ENCODE measurements around the gene NUDT6. TPM values are rescaled to one million over a fixed set of nuclear protein-coding genes. Genes with fewer than 3 reads are reported as not detected.
"Not testable (repeated sequence)": the region's sequence is repeated elsewhere in the genome, so short reads cannot be mapped to it uniquely, and the experiment has no call there.

NUDT6 gene
- polyA plus RNA-seq, 3 donors from 2014 or later = 1.7 to 3.4 (median 1.9) TPM

GRCh38 chr4:122854447-122855352 lies 67.7 kb downstream of the NUDT6 start:
- Mint-ChIP-seq H3K4me1 (no peaks in the 10 kb centered on the region), H3K36me3 (no peaks in the 10 kb centered on the region), H3K4me3 (no peak overlapping the region), H3K27ac (no peak overlapping the region), H3K9me3 (no peaks in the 10 kb centered on the region), H3K27me3 (ENCODE audit: low read depth in 3 of 3) (peaks cover 0 to 8% (median 4%) of the 10 kb centered on the region in 3 donors)
- no peak for DNase-seq

- Mint-ChIP-seq H3K4me3 (no peak overlapping the region), H3K4me1 (no peaks in the 10 kb centered on the region), H3K36me3 (no peaks in the 10 kb centered on the region), H3K27ac (no peak overlapping the region), H3K9me3 (no peaks in the 10 kb centered on the region), H3K27me3 (ENCODE audit: low read depth in 3 of 3) (peaks cover 0 to 5% (median 4%) of the 10 kb centered on the region in 3 donors)
- DNase-seq = no peak
Measured at GRCh38 chr4:122851568-122851967, 70.8 kb downstream of the NUDT6 start.

GRCh38 chr4:122849789-122850188 lies 72.6 kb downstream of the NUDT6 start:
- not testable (repeated sequence) for H3K27me3 Mint-ChIP-seq (ENCODE audit: low read depth in 3 of 3); DNase-seq; H3K36me3 Mint-ChIP-seq; H3K4me1 Mint-ChIP-seq; H3K4me3 Mint-ChIP-seq; H3K27ac Mint-ChIP-seq; H3K9me3 Mint-ChIP-seq

- Mint-ChIP-seq H3K4me1 (no peaks in the 10 kb centered on the region), H3K4me3 (no peak overlapping the region), H3K9me3 (no peaks in the 10 kb centered on the region), H3K27me3 (ENCODE audit: low read depth in 3 of 3) (peaks cover 4 to 7% (median 7%) of the 10 kb centered on the region in 3 donors), H3K27ac (no peak overlapping the region), H3K36me3 (no peaks in the 10 kb centered on the region)
- DNase-seq = no peak
Measured at GRCh38 chr4:122847931-122848330, 74.5 kb downstream of the NUDT6 start.

- no peak overlapping the region for H3K27ac Mint-ChIP-seq
Measured at GRCh38 chr4:122845760-122846159, 76.6 kb downstream of the NUDT6 start.

GRCh38 chr4:122845066-122845465 lies 77.3 kb downstream of the NUDT6 start:
- no peaks in the 10 kb centered on the region for H3K4me1 Mint-ChIP-seq

More at GRCh38 chr4:122845760-122846159, 76.6 kb downstream of the NUDT6 start:
- no peaks in the 10 kb centered on the region for H3K36me3 Mint-ChIP-seq
- DNase-seq = no peak
- H3K4me1 Mint-ChIP-seq = no peaks in the 10 kb centered on the region
- H3K27me3 Mint-ChIP-seq (ENCODE audit: low read depth in 3 of 3) = peaks cover 1 to 9% (median 3%) of the 10 kb centered on the region in 3 donors
- H3K9me3 Mint-ChIP-seq = no peaks in the 10 kb centered on the region
- H3K4me3 Mint-ChIP-seq = no peak overlapping the region

GRCh38 chr4:122844391-122844790 lies 78.0 kb downstream of the NUDT6 start:
- H3K9me3 Mint-ChIP-seq; H3K36me3 Mint-ChIP-seq; H3K4me1 Mint-ChIP-seq; H3K27ac Mint-ChIP-seq; H3K27me3 Mint-ChIP-seq (ENCODE audit: low read depth in 3 of 3); H3K4me3 Mint-ChIP-seq; DNase-seq: not testable (repeated sequence)

More at GRCh38 chr4:122845066-122845465, 77.3 kb downstream of the NUDT6 start:
- peaks cover 1 to 9% (median 3%) of the 10 kb centered on the region in 3 donors for H3K27me3 Mint-ChIP-seq (ENCODE audit: low read depth in 3 of 3)
- no peaks in the 10 kb centered on the region for H3K9me3 Mint-ChIP-seq
- no peak overlapping the region for H3K27ac Mint-ChIP-seq
- no peak overlapping the region for H3K4me3 Mint-ChIP-seq
- no peaks in the 10 kb centered on the region for H3K36me3 Mint-ChIP-seq
- DNase-seq = no peak

- Mint-ChIP-seq H3K4me1 (no peaks in the 10 kb centered on the region), H3K27ac (no peak overlapping the region), H3K9me3 (no peaks in the 10 kb centered on the region), H3K36me3 (no peaks in the 10 kb centered on the region), H3K4me3 (no peak overlapping the region), H3K27me3 (ENCODE audit: low read depth in 3 of 3) (peaks cover 1 to 9% (median 3%) of the 10 kb centered on the region in 3 donors)
- DNase-seq = no peak
Measured at GRCh38 chr4:122842984-122843531, 79.3 kb downstream of the NUDT6 start.

Other genes with a start within 250 kb of the NUDT6 start
- gene BBS12, start 189.9 kb downstream of the NUDT6 start, polyA plus RNA-seq = 1 to 10 TPM in 1 of 3 donors, under 1 TPM in 1, not detected in 1; 0.19 to 1.1 TPM
- gene FGF2, start 95.8 kb downstream of the NUDT6 start, polyA plus RNA-seq = not detected